Stimulated activated naive CD8-positive, alpha-beta T cell treated with anti-CD3 and anti-CD28 coated beads, Interleukin-15, Interleukin-2, amounts not matched to agents 100 ng/mL and 50 ng/mL, for 24 hours (primary cell): ENCODE results near the gene CDH13.

Source experiments
- H3K27ac Mint-ChIP-seq: one replicate; pipeline ENCODE4 v1.8.0; 2021; ENCODE audit warnings: mild to moderate bottlenecking, mixed read lengths
- H3K27me3 Mint-ChIP-seq: one replicate; pipeline ENCODE4 v1.8.0; 2021; ENCODE audit warnings: mixed read lengths
- H3K36me3 Mint-ChIP-seq: one replicate; pipeline ENCODE4 v1.8.0; 2021; ENCODE audit warnings: low read depth, mixed read lengths
- H3K4me1 Mint-ChIP-seq: one replicate; pipeline ENCODE4 v1.8.0; 2021; ENCODE audit warnings: low read depth, mixed read lengths
- H3K4me3 Mint-ChIP-seq: one replicate; pipeline ENCODE4 v1.8.0; 2021; ENCODE audit warnings: mild to moderate bottlenecking, mixed read lengths
- H3K9me3 Mint-ChIP-seq: one replicate; pipeline ENCODE4 v1.8.0; 2021; ENCODE audit warnings: mixed read lengths

Gene CDH13

DNA sequence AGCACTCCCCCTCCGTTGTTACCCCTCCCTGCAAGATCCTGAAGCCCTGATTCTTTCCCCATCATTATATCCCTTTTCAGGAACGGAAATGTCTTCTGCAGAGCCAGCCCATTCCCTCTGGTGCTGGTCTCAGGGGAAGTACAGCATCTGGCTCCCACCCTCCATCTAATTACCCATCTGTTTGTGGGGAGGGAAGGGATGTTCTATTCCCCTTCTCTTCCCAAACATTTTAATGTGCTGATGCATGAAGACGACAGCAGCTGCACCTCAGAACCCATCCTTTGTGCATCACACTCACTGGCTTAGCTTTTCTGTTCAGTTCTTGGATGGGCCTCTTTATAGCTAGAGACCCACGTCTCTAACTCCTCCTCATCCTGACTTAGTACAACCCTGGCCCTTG is 367.2 kb downstream of the CDH13 start:
- Mint-ChIP-seq H3K4me3 (no peak overlapping the region), H3K9me3 (peaks cover 3% of the 10 kb centered on the region), H3K27me3 (no peaks in the 10 kb centered on the region), H3K36me3 (no peaks in the 10 kb centered on the region), H3K27ac (no peak overlapping the region), H3K4me1 (no peaks in the 10 kb centered on the region)

DNA sequence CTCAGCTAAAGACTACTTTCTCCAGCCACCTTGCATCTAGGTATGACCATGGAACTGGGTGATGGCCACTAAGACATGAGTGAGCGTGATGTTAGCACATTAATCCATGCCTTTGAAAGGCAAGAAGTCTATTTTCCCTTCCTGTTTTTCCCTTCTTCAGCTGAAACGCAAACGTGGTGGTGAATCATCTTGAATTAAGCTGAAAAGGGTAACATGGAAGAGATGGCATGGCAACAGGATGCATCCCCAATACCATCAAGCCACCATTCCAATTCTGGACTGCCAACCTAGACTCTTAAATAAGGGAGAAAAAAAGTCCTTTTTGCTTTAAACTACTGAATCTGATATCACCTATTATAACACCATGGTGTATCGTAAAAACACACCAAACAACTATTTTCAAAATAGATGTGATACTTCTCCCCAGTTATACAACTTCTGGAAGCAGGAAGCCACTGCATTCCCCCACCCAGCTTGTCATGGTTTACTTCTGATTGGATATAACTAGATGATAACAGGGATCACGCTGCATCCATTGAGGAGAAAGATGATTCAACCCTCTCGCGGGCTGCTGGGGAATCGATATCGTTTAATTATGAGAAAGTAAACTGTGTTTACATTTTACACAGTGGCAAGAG is 368.6 kb downstream of the CDH13 start:
- Mint-ChIP-seq H3K4me3 (no peak overlapping the region), H3K27ac (no peak overlapping the region), H3K4me1 (no peaks in the 10 kb centered on the region), H3K9me3 (peaks cover 6% of the 10 kb centered on the region), H3K36me3 (no peaks in the 10 kb centered on the region), H3K27me3 (no peaks in the 10 kb centered on the region)

DNA sequence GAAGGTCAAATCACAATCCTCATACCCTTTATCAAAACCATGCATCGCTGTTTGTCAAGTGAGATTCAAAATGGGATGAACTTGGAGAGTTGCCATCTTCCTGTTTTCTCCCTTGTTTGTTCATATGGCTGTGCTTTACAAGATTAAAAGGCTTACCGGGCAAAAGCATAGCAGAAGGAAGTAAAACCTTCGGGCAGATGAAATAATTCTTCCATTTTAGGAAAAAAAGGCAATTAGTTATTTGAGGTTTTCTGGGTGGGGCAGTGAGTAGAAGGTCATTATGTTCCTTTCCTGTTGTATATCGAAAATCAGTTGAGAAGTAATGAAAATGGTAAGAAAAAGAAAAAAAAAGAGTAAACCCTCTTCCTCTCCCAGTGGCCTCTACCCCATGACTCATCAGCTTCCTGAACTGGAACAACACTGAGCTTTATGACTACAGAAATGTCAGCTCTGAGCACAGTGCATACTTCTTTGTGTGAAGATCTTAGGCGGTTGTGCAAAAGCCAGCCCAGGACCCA is 369.2 kb downstream of the CDH13 start:
- H3K9me3 Mint-ChIP-seq, result peaks cover 6% of the 10 kb centered on the region
- no peaks in the 10 kb centered on the region for H3K27me3 Mint-ChIP-seq
- H3K27ac Mint-ChIP-seq, result no peak overlapping the region
- no peak overlapping the region for H3K4me3 Mint-ChIP-seq
- no peaks in the 10 kb centered on the region for H3K4me1 Mint-ChIP-seq
- no peaks in the 10 kb centered on the region for H3K36me3 Mint-ChIP-seq

DNA sequence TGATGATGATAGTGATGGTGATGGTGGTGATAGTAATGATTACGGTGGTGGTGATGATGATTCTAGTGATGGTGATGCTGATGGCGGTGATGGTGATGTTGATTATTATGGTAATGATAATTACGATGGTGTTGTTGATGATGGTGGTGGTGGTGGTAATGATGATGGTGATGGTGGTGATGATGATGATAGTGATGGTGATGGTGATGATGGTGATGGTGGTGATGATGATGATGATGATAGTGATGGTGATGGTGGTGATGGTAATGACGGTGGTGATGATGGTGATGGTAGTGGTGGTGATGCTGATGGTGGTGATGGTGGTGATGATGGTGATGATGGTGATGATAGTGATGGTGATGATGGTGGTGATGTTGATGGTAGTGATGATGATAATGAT is 370.0 kb downstream of the CDH13 start:
- H3K27me3 Mint-ChIP-seq, result no peaks in the 10 kb centered on the region
- peaks cover 10% of the 10 kb centered on the region for H3K9me3 Mint-ChIP-seq
- H3K27ac Mint-ChIP-seq, result no peak overlapping the region
- H3K36me3 Mint-ChIP-seq, result no peaks in the 10 kb centered on the region
- no peak overlapping the region for H3K4me3 Mint-ChIP-seq
- no peaks in the 10 kb centered on the region for H3K4me1 Mint-ChIP-seq

DNA sequence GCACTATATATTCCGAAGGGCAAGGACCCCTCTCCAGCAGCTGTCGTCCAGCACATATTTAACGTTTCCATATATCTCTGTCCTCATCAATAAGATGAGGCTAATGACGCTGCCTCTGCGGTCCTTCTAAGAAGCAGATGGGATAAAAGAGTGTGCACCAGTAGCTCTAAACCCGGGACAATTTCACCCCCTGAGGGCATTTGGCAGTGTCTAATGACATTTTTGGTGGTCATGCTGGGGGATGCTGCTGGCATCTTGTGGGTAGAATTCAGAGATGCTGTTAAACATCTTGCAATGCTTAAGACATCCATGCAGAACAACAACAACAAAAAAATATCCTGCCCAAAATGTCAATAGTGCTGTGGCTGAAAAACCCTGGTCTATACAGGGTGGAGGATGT is 372.9 kb downstream of the CDH13 start:
- Mint-ChIP-seq H3K4me1 (no peaks in the 10 kb centered on the region), H3K27me3 (no peaks in the 10 kb centered on the region), H3K36me3 (no peaks in the 10 kb centered on the region), H3K4me3 (no peak overlapping the region), H3K9me3 (peaks cover 10% of the 10 kb centered on the region), H3K27ac (no peak overlapping the region)

DNA sequence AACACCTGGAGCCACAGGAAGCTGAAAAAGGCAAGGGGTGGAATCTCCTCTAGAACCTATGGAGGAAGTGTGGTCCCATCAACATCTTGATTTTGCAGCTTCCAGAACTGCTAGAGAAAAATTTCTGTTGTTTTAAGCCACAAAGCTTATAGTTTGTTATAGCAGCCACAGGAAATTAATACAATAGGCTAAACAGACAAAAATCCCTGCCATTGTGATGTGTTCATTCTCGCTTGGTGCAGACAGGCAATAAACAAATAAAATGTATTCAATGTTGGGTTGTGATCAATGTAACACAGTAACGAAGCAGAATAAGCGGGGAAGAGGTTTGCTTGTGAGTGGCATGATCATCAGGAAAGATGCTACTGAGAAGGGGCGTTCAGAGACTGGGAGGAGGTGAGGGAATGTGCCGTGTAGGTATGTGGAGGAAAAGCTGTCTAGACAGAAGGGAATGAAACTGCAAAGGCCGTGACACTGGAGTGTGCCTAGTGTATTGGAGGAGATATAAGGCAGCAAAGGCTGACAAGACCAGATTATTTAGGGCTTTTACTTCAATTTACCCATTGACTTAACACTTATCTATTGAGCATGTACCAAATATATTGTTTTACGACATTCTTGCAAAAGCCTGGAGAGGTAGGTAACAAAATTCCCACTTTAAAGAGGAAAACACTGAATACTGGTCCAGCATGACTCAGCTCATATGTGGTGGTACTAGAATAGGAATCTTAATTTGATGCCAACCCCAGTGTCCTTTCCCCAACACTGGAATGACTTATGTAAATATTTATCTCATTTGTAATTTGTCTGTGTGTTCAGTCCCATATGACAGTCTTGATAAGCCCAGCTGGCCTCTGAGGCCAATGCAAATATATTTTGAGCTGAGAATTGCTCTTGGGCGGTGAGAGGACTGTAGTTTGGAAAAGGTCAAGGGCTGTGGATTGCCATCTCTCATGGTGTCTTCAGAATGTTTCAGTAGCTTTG is 375.9 kb downstream of the CDH13 start:
- H3K27me3 Mint-ChIP-seq, result no peaks in the 10 kb centered on the region
- no peaks in the 10 kb centered on the region for H3K4me1 Mint-ChIP-seq
- H3K9me3 Mint-ChIP-seq, result peaks cover 10% of the 10 kb centered on the region
- no peaks in the 10 kb centered on the region for H3K36me3 Mint-ChIP-seq
- H3K4me3 Mint-ChIP-seq, result no peak overlapping the region
- no peak overlapping the region for H3K27ac Mint-ChIP-seq

DNA sequence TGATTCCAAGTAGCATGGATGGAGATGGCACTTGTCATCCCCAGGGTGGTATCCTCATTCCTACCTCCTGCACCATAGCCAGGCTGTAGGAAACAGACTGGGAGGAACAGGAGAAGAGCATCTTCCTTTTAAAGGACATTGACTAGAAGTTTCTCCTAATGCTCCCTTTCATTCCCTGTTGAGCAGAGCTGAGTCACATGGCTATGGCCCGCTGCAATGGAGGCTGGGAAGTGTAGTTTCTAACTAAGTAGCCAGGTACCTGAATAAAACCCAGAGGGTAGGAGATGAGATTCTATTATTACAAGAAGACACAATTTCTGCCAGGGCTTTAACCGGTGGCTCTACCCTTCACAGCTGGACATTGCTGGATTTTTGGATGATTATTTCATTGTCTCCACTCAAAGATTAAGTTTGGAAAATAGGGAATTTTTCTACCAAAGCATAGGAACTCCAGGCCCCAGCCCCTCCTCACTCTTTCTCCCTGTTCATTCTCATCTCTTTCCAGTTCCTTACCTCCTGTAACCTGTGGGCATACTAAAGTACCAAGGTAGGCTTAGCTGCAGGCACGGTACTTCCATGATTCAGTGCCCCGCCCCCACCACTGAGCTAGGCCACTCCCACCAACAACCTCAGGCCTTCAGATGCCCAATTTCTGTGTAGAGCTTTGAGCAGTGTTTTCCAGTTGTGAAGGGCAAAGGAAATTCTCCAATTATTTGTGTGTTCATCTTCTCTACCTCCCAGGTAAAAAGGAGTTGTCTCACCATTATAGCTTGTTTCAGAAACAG is 378.3 kb downstream of the CDH13 start:
- Mint-ChIP-seq H3K4me1 (no peaks in the 10 kb centered on the region), H3K27me3 (peaks cover 5% of the 10 kb centered on the region), H3K36me3 (no peaks in the 10 kb centered on the region), H3K9me3 (peaks cover 9% of the 10 kb centered on the region), H3K4me3 (no peak overlapping the region), H3K27ac (no peak overlapping the region)

DNA sequence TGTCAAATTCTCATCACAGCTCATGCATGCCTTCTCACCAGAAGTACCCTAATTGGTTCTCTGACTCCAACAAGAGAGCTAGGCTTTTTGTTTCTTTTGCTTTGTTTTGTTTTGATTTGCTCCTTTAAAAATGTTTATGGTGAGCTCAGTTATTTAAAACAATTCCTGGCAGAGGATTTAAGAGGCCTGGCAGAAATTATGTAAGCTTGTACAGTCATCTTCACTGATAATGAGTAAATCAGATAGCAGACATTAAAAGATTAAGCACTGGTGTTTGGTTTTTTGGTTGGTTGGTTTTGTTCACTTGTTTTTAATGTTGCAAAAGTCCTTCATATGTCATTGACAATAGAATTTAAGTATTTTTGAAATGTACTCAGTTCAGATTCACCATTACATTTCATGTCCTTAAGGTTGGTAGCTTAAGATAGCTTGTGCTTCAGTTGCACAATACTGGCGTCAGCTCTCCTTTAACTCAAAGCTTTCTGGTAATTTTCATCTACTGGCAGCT is 378.9 kb downstream of the CDH13 start:
- no peaks in the 10 kb centered on the region for H3K4me1 Mint-ChIP-seq
- H3K4me3 Mint-ChIP-seq, result no peak overlapping the region
- no peak overlapping the region for H3K27ac Mint-ChIP-seq
- H3K9me3 Mint-ChIP-seq, result peaks cover 9% of the 10 kb centered on the region
- peaks cover 5% of the 10 kb centered on the region for H3K27me3 Mint-ChIP-seq
- H3K36me3 Mint-ChIP-seq, result no peaks in the 10 kb centered on the region

DNA sequence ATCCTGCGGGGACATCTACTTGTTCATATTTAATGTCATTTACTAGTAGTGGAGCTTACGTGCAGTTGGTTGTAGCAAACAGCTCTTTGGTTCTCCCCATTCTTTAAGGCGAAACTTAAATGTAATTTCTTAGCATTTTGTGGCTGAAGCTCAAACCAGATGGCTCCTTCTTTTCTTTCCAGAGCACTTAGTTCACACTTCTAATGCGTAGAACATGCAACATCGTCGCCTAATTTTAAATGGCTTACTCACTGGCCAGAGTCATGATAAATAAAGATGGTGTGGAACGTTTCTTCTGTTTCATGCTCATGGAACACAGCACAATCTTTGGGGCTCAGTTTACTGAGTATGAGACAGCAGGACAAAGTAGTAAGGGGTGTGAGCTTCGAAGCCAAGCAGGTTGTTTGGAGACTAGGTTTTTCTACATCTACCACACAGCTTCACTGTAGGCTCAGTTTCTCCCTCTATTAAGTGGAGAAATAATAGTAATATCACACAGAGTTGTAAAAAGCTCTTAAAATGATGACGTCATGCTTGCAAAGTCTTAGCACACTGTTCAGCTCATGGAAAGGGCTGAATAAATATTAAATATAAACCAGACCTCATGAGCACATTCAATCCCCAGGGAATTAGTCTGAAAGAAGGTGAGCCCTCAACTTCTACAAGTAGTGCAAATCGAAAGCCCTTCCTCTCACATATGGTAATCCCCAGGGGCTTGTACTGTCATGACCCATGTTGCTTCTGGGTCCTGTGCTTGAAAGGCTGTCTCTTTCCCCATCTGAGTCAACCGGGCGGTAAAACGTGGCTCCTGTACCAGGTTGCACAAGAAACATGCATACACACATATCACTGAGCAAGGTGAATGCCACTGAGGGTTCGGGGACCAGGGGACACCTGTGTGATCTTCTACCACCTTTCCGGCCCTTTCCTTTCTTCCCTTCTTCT is 384.3 kb downstream of the CDH13 start:
- no peaks in the 10 kb centered on the region for H3K4me1 Mint-ChIP-seq
- H3K27ac Mint-ChIP-seq, result no peak overlapping the region
- no peak overlapping the region for H3K4me3 Mint-ChIP-seq
- H3K36me3 Mint-ChIP-seq, result no peaks in the 10 kb centered on the region
- H3K9me3 Mint-ChIP-seq, result peaks cover 5% of the 10 kb centered on the region
- H3K27me3 Mint-ChIP-seq, result peaks cover 5% of the 10 kb centered on the region

DNA sequence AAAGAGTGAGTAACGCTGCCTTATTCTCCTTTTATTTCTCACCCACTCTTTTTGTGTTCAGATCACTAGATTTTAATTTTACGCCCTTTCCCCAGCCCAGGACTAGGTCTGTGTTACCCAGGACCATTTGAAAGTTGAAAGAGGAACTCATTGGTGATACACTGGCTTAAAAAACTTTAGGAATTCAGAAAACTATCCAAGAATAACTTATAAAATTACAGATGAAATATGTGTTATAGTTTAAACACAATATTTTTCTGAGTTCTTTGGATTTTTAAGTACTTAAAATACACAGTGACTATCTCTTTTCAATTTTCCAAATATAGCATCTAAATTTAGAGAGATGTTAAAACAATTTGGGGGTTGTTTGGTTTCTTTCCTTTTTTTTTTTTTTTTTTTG is 385.2 kb downstream of the CDH13 start:
- H3K27me3 Mint-ChIP-seq, result peaks cover 5% of the 10 kb centered on the region
- H3K27ac Mint-ChIP-seq, result no peak overlapping the region
- H3K4me1 Mint-ChIP-seq, result no peaks in the 10 kb centered on the region
- H3K36me3 Mint-ChIP-seq, result no peaks in the 10 kb centered on the region
- peaks cover 5% of the 10 kb centered on the region for H3K9me3 Mint-ChIP-seq
- no peak overlapping the region for H3K4me3 Mint-ChIP-seq

DNA sequence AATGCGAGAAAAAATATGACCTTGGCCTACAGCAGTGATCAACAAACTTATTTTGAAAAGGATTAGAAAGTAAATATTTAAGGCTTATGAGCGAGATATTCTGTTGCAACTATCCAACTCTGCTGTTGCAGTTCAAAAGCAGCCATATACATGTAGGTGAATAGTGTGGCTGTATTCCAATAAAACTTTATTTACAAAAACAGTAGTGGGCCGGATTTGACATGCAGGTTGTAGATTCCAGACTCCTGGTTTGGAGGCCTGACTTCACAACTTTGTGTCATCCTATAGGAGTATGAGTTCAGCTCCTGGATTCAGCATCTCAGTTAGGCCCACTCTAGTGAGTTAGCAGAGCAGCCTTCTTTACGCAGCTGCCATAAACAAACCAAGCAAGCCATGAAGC is 386.3 kb downstream of the CDH13 start:
- H3K9me3 Mint-ChIP-seq, result peaks cover 2% of the 10 kb centered on the region
- H3K27me3 Mint-ChIP-seq, result peaks cover 2% of the 10 kb centered on the region
- no peak overlapping the region for H3K27ac Mint-ChIP-seq
- H3K36me3 Mint-ChIP-seq, result no peaks in the 10 kb centered on the region
- no peaks in the 10 kb centered on the region for H3K4me1 Mint-ChIP-seq
- no peak overlapping the region for H3K4me3 Mint-ChIP-seq

DNA sequence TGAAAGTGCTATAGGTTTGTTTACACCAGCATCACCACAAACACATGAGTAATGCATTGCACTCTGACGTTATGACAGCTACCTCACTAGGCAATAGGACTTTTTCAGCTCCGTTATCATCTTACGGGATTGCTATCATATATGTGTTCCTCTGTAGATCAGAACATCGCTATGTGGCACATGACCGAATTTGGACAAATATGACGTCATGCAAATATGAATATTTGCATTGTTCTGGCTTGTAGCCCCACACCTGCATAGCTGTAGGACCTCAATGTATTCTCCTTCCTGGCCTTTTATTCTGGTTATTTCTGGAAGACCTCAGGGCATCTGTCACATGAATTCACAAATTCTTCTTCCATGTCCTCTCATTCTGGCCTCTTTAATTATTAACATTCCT is 393.2 kb downstream of the CDH13 start:
- Mint-ChIP-seq H3K36me3 (no peaks in the 10 kb centered on the region), H3K9me3 (no peaks in the 10 kb centered on the region), H3K27ac (no peak overlapping the region), H3K4me3 (no peak overlapping the region), H3K27me3 (no peaks in the 10 kb centered on the region), H3K4me1 (no peaks in the 10 kb centered on the region)

DNA sequence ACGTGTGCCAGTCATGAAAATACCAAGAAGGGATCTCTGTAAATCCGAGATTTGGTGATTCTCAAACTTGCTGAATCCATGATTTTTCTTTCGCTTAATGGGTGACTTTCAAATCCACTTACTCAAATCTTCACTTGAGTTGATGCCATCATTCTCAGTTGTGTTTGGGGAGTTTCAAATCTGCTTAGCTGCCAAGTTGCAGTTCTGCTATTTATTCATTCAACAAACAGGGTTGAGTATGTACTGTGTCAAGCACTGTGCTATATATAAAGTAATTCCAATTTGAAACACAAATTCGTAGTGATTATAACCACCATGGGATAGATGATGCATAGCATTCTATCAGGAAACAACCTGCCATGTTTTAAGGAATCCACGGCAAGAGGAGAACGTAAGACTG is 394.3 kb downstream of the CDH13 start:
- H3K4me1 Mint-ChIP-seq, result no peaks in the 10 kb centered on the region
- no peak overlapping the region for H3K4me3 Mint-ChIP-seq
- no peaks in the 10 kb centered on the region for H3K27me3 Mint-ChIP-seq
- no peaks in the 10 kb centered on the region for H3K9me3 Mint-ChIP-seq
- H3K27ac Mint-ChIP-seq, result no peak overlapping the region
- H3K36me3 Mint-ChIP-seq, result no peaks in the 10 kb centered on the region

DNA sequence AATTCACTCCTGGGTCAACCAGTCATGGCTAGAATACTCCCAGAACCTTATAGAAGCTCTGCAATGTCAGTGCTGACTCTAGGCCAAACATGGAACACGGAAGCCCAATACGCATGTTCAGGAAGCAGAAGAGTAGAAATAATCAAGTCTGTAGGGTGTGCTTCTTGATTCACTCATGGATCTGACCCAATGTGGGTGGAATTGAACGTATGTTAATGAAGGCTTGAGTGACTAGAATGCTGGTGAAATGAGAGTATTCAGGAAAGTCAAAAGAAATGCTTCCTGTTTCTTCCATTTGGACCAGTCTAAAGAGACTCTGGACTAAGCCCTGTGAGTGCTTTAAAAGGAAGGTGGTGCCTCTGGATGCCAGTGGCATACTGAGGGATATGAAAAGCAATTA is 395.0 kb downstream of the CDH13 start:
- Mint-ChIP-seq H3K4me1 (no peaks in the 10 kb centered on the region), H3K9me3 (no peaks in the 10 kb centered on the region), H3K4me3 (no peak overlapping the region), H3K36me3 (no peaks in the 10 kb centered on the region), H3K27ac (no peak overlapping the region), H3K27me3 (no peaks in the 10 kb centered on the region)
